SKM-1 treated with dmso at 0.1 percent for 144 hours (cell line): ENCODE data around the gene MEIOSIN.

ENCODE experiments used
- DNase-seq: peaks from one replicate; lab custom pipeline; 2025; ENCODE audit not compliant: unreplicated experiment; lab: John Stamatoyannopoulos, UW

The MEIOSIN gene

DNA sequence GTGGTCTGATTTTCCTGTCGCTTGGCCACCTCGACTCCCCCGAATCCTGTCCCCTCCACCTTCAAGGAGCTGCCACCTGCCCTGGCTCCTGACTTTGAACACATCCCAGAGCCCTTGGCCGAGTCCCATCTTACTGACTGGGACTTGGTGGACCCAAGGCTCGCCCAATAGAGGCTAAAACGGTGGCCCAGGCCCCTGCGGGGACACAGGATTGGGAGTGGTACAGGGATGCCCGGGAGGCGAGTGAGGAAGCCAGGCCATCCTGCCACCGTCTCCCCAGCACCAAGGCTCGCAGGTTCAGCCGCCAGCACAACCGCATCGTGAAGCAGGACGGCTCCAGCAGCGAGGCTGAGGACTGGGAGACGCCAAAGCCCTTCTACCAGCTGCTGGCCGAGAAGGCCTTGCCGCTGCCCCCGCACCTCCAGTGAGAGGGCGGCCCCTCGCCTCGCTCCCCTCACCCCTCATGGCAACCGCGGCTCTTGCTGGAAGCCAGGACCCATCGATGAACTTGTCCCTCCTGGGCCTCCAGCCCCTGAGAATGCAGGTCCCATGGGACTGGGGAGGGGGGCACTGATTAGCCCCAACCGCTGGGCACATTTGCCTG, 30.6 kb downstream of the MEIOSIN start:
- no peak for DNase-seq

DNA sequence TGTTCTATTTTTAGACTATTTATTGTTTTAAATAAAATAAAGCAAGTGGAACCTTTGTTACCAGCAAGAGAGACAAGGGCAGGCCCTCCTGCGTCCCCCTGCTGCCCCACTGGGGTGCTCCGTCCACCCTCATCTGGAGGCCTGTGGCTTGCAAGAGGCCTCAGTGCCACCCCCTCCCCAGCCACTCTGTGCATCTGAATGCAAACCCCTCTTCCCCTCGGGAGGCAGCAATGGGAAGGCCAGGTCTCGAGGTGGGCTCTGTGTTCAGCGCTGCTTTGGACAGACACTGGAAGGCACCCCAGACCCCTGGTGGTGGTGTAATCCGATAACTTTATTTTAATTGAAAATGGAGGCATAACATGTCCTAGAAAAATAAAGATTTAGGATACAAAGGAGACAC, 31.2 kb downstream of the MEIOSIN start:
- DNase-seq: no peak

DNA sequence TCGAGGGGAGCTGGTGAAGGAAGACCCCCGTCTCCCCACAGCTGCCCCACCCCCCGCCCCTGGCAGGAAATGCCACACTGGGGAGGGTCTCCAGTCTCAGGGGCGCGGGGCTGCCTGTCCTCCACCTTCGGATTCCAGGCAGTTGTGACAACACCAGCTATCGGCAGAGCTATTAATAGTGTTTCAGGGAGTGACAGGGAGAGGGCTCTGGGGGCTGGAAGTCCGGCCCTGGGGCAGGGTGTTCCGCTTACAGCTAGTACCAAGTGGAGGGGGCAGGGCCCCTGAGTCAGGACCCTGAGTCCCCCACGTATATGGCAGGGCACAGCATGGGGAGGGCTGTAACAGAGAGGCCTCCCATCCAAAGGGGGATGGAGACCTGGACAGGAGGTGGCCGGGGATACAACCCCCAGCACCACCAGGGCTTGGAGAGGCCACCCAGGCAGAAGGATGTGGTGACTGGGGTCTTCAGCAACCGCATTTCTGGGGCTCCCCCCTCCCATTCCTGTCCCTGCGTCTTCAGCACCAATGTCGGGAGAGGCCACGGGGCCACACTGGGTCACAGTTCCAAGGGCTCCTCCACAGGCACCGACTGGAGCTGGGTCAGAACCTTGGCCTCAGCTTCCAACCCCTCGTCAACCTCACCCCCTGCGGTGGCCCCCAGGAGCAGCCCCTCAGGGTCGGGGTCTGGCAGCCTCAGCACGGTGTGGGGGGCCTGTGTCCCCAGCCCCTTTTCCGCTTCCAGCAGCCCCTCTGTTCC, 31.9 kb downstream of the MEIOSIN start:
- DNase-seq: no peak

DNA sequence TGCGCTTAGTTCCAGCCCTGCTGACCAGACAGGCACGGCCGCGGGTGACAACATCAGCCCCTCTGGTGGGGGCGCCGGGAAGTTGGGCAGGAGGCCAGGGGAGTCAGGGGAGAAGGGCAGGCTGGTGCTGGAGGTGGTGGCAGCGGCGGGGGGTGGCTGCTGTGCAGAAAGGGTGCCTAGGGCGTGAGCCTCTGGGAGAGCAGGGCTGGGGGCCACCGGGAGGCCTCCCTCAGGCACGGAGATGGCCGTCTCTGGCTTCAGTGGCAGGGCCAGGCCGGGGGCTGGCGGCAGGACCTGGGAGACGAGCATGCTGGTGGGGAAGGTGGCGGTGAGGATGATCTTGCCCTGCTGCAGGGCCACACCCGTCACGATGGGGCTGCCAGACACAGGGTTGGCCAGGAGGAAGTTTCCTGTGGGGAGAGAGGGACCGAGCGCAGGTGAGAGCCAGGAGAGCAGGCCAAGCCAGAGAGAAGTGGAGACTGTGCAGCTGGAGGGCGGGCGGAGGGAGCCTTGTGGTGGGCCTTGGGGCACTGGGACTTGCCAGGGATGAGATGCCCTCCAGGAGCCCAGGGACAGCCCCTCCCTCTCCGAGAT, 32.6 kb downstream of the MEIOSIN start:
- DNase-seq: no peak

DNA sequence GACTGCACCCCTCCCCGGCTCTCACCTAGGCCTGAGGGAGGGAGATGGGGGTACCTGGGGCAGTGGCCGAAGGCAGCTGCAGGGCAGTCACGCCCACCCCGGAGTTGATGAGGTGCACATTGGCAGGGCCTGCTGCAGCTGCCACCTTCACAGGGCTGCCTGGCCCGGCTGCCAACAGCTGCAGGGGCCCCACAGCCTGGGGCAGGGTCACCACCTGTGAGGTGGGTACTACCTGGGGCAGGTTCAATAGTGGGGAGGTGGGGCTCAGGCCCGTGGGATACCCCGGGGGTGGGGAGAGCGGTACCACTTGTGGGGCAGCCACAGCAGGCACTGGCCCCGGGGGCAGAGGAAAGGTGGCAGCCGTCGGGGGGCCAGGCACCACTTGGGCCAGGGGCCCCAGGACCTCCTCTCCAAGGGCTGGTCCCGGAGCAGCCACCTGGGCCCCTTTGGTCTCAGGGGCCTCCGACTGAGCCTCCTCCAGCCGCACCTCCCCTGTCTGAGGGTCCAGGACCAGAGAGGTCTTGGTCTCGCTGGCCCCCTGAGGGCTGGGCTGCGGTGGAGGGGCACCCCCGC, 33.1 kb downstream of the MEIOSIN start:
- DNase-seq: no peak

DNA sequence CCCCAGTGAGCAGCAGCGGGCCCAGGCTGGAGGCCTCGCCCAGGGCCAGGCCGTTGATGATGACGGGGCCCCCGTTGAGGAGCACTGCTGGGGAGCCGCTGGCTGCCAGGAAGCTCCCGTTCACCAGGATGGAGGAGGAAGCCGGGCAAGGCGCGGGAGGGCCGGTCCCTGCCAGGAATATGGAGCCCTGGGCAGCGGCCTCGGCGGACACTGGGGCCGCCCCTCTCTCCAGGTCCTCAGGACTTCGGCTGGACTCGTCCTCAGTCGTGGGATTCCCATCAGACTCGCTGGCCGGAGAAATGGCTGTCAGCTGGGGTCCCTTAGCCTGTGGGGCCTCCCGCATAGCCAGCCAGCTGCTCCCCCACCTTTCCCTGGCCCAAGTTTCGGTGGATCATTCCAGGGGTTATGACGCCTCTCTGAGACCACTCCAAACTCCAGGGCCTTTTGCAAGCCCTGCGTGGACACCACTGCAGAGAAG, 33.7 kb downstream of the MEIOSIN start:
- DNase-seq: no peak

DNA sequence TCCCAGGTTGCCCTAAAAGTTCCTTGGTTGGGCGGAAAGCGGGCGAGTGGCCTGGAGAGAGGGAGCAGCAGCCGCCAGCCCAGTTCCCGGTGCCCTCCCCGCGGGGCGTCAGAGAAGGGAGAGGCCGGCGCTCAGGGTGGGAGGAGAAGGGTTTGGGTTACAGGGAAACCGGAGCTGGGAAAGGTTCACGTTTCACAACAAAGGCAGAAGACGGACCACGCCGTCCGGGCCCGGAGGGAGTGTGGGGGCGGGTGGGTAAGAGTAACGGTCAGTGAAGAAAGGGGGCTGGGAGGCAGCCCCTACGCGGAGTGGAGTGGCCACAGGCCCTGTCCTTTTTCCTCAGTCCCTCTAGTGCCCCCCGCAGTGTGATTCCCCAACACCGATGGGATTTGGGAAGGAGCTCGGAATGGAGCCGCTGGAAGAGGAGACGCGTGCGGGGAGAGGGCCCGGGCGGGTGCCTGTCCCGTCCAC, 34.2 kb downstream of the MEIOSIN start:
- no peak for DNase-seq

DNA sequence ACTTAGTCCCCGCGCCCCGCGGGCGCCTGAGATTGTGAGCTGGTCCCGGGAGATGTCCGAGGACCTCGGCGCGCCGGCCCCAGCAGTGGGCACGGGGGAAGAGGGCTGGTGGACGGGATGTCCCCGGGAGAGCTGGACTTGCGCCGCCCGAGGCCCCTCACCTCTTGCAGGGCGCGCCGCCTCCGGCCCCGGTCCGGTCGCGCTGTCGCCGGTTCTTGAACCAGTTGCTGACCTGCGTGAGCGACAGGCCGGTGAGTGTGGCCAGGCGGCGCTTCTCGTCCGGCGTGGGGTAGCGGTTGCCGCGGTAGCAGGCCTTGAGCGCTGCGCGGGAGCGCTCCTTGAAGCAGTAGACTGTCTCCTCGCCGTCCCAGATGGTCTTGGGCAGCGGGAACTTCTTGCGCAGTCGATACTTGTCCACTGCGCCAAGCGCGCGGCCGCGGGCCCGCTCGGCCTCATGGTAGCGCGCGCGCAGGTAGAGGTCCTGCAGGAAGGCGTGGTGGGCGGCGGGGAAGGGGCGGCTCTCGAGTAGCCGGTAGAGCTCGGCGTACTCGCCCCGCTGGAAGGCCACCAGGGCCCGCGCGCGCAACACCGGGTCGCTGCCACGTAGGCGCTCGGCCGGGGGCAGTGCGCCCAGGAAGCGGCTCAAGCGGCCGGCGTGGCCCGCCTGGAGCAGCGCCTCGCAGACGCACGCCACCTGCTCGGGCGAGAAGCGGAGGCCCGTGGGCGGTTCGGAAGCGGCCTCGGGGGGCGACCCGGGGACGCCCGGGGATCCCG, 34.8 kb downstream of the MEIOSIN start:
- no peak for DNase-seq

DNA sequence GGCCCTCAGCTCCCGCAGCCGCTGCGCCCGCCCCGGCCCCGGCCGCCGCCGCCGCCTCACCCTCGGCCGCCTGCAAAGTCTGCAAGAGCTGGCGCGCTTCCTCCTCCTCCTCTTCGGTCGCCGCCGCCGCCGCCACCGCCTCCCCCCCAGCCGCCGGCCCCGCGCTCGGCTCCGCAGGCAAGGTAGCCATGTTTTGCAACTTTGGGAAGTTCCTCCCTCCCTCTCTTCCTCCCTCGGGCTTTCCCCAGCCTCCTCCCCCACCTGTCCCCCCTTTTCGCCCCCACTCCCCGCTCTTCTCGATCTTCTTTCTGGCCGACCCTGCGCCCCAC, 35.4 kb downstream of the MEIOSIN start:
- DNase-seq: no peak

DNA sequence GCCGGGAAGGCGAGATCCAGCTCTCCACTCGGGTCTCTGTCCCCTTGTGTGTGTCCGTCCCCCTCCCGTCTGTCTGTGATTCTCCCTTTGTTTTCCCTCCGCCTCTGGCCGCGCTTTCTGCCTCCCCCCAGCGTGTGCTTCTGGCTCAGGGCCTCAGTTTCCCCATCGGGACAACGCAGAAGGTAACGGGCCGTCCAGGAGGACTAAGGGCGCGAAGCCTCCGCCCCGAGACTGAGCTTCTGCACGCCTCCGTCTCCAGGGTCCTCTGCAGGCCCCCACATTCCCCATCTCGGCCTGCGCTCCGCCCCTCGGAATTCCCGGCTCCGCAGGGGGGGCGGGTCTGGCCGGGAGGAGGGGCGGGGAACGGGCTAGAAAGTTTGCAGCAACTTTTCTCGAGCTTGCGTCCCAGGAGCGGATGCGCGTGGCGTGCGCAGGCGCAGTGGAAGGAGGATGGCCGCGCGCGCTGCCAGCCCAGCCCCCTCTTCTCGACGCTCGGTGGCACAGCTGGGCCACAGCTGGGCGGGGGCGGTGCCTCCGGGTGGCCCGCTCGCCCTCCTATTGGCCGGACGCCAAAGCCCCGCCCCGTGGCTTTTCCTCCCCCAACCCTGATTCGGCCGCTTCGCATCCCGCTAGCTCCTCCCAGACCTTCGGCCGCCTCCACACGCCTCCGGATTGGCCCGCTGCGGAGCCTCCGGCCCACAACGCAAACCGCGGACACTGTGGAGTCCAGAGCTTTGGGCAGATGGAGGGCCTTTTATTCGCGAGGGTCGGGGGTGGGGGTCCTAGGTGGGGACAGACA, 35.9 kb downstream of the MEIOSIN start, which contains the start of gene SIX5:
SIX5 (minus strand) TSS at position 269 of the 799 bp plus-strand sequence. CDS start 408 bp downstream, outside the sequence.
- no peak for DNase-seq

DNA sequence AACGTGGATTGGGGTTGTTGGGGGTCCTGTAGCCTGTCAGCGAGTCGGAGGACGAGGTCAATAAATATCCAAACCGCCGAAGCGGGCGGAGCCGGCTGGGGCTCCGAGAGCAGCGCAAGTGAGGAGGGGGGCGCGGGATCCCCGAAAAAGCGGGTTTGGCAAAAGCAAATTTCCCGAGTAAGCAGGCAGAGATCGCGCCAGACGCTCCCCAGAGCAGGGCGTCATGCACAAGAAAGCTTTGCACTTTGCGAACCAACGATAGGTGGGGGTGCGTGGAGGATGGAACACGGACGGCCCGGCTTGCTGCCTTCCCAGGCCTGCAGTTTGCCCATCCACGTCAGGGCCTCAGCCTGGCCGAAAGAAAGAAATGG, 36.6 kb downstream of the MEIOSIN start:
- DNase-seq: no peak

DNA sequence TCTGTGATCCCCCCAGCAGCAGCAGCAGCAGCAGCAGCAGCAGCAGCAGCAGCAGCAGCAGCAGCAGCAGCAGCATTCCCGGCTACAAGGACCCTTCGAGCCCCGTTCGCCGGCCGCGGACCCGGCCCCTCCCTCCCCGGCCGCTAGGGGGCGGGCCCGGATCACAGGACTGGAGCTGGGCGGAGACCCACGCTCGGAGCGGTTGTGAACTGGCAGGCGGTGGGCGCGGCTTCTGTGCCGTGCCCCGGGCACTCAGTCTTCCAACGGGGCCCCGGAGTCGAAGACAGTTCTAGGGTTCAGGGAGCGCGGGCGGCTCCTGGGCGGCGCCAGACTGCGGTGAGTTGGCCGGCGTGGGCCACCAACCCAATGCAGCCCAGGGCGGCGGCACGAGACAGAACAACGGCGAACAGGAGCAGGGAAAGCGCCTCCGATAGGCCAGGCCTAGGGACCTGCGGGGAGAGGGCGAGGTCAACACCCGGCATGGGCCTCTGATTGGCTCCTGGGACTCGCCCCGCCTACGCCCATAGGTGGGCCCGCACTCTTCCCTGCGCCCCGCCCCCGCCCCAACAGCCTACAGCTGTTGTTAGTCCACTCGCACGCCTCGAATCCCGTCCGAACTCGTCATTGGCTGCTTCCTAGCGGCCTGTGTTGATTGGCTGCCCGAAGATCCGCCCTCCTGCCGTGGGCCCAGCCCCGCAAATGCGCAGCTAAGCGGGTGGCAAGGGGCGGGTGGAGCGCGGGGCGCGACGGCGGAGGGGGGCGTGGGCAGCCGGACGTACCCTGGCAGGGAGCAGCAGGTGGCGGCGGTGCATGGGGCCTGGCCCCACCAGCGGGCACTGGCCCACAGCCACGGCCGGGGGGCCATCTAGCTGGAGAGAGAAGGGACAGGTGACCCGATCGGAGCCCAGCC, 37.2 kb downstream of the MEIOSIN start:
- peak; percentile 22 for DNase-seq

DNA sequence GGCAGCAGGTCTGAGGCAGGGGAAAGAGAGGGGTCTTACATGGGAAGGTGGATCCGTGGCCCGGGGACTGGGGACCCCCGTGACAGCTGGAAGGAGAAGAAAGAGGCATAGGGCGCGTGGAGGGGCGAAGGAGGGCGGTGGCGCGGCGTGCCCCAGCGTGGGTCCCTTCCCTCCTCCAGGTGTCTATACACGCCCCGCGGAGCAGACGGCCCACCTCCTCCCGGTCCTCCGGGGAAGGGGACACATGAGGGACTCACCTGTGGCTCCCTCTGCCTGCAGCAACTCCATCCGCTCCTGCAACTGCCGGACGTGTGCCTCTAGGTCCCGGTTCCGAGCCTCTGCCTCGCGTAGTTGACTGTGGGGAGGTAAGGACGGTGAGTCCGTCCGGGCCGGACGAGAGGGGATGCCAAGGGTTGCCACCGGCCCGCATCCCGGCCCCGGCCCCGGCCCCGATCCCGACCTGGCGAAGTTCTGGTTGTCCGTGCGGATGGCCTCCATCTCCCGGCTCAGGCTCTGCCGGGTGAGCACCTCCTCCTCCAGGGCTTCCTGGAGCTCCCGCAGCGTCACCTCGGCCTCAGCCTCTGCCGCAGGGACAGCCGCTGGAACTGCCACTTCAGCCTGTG, 38.2 kb downstream of the MEIOSIN start:
- no peak for DNase-seq

DNA sequence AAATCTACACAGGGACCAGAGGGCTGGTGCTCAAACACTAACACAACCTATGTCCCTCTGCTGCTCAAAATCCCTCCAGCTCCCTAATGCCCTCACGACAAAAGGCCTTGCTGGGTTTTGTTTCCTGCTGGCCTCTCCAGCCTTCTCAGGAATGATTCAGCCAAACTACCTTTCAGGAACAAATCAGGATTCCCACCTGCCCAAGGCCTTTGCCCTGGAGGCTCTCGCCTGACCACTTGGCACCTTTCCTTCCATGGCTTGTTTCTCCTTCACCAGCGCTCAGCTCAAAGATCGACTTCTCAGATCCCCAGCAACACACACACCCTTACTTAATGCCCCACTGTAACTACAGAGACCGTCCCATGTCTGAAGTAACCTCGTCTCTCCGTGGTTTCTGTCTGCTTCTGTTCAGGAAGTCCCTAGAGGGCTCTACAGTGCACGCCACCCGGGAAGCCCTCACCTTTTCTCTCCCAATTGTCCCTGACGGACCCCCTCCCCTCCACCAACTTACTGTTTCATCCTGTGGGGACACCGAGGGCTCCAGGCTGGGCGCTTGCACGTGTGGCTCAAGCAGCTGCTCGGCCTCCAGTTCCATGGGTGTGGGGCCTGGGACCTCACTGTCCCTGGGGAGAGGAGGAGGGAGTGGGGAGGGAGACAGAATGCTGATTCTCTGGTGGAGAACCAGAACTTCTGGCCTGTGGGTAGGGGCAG, 39.0 kb downstream of the MEIOSIN start:
- no peak for DNase-seq

DNA sequence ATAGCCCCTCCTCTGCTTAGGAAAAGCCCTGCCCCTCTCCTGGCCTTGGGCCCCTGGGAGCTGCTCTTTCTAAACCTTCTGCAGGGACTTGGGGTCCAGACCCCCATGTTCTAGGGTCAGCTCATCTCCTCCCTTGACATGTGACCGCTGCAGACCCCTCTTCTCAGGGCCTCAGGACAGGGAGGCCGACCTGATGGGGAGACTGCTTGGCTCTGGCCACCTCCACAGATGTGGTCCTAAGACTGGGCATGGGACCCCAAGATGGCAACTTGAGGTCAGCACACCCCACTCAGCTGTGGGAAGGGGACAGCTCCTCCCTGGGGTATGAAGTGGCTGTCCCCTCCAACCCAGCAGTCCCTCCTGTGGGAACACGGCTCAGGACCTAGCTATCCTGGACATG, 39.7 kb downstream of the MEIOSIN start:
- DNase-seq: no peak

DNA sequence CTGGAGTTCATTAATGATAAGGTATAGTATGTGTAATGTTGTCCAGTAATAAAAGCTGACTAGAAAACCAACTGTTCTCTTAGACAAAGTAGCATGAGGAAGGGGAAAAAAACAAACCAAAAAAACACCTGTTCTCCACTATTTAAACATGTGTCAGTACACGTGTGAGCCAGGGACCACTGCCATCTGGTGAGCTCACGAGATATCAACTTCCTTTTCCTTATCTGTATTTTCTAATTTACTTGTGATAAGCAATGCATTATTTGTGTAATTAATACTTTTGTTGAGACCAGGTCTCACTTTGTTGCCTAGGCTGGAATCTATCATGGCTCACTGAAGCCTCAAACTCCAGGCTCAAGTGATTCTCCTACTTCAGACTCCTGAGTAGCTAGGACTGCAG, 40.1 kb downstream of the MEIOSIN start:
- DNase-seq: no peak

DNA sequence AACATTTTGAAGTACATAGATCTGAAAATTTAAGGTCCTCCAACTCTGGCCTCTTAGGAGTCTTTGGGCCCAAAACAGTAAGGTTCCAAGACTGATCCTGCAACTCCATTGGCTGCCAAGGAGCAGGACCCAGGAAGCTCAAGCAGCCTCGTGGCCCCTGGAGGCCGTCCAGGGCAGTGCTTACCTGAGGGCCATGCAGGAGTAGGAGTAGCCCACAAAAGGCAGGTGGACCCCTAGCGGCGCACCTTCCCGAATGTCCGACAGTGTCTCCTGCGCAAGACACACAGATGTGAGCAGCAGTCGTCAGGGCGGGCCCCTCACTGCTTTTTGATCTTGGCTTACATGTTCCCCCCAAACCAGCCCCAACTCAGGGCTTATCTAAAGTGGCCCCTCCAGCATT, 41.5 kb downstream of the MEIOSIN start:
- DNase-seq: no peak

DNA sequence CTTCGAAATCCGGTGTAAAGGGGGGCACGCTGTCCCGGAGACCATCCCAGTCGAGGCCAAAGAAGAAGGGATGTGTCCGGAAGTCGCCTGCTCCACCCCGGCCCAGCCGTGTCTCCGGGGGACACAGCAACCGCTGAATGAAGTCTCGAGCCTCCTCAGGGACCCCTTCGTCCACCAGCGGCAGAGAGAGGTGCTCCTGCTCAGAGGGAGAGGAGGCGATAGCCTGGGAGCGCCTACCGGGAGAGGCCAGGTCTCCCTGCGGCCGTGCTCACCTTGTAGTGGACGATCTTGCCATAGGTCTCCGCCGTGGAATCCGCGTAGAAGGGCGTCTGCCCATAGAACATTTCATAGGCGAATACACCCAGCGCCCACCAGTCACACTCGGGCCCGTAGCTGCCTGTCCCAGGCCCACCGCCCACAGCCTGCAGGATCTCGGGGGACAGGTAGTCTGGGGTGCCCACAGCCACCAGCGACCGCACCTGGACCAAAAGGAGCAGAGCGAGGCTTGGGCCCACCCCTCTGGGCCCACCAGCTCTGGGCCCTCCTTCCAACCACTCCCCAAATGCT, 44.2 kb downstream of the MEIOSIN start:
- no peak for DNase-seq
